ENCODE results near the gene GINS1. TPM values are rescaled to one million over a fixed set of nuclear protein-coding genes. Genes with fewer than 3 reads are reported as not detected.

Gene GINS1
- total RNA-seq, 1 experiment from 2014 or later = 30.4 TPM

DNA sequence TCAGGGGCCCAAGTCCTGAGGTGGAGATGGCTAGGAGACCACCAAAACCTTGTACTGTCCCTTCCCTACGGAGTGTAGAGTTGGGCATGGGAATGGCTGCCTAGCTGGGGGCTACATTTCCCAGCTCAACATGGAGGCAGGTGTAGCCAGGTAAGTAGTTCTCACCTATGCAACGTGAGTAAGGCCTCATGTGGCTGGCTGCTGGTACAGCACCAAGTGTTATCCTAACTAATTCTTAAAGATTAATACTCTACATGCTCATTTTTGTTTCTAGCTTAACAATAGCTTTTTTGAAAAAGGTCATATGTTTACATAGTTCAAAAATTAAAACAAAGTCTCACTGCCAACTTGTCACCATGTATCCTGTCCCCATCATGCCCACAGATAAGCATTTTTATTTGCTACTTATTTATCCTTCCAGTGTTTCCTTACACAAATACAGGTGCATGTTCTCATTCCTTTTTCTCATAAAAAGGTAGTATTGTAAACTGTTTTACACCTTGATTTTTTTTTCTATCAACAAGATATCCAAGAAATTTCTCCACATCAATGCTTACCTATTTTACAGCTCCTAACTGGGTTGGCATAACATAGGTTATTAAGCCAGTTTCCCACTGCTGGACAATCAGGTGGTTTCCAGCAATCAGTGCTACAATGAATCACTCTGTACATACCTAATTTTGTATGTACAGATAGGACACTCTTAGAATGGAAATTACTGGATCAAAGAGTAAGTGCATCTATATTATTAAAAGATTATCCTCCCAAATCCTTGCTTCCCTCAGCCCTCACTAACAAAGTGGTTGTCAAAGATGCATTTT lies 42.4 kb upstream of the GINS1 start (continued):
- TF ChIP-seq, protein P1, sequence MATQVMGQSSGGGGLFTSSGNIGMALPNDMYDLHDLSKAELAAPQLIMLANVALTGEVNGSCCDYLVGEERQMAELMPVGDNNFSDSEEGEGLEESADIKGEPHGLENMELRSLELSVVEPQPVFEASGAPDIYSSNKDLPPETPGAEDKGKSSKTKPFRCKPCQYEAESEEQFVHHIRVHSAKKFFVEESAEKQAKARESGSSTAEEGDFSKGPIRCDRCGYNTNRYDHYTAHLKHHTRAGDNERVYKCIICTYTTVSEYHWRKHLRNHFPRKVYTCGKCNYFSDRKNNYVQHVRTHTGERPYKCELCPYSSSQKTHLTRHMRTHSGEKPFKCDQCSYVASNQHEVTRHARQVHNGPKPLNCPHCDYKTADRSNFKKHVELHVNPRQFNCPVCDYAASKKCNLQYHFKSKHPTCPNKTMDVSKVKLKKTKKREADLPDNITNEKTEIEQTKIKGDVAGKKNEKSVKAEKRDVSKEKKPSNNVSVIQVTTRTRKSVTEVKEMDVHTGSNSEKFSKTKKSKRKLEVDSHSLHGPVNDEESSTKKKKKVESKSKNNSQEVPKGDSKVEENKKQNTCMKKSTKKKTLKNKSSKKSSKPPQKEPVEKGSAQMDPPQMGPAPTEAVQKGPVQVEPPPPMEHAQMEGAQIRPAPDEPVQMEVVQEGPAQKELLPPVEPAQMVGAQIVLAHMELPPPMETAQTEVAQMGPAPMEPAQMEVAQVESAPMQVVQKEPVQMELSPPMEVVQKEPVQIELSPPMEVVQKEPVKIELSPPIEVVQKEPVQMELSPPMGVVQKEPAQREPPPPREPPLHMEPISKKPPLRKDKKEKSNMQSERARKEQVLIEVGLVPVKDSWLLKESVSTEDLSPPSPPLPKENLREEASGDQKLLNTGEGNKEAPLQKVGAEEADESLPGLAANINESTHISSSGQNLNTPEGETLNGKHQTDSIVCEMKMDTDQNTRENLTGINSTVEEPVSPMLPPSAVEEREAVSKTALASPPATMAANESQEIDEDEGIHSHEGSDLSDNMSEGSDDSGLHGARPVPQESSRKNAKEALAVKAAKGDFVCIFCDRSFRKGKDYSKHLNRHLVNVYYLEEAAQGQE (IDR thresholded peaks at IDR 0.05; ENCODE audit: low read depth) = no peak
- TF ChIP-seq RAD21 (IDR thresholded peaks at IDR 0.05; ENCODE audit: low read depth) (no peak), YY1 (IDR thresholded peaks at IDR 0.05; ENCODE audit: extremely low read depth, insufficient replicate concordance, low read depth, low read length) (no peak)

DNA sequence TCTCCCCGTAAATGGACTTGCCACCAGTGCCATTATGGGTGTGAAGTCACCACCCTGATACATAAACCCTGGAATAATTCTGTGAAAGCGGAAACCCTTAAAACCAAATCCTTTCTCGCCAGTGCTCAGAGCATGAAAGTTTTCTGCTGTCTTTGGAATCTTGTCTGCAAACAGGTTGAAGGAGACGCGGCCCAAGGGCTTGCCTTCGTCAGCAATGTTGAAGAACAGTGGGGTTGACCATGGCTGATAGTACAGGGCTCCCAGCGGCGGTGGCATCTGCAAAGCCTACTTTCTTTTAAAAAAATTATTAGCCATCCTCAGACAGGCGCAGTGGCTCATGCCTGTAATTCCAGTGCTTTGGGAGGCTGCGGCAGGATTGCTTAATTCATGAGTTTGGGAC lies 38.9 kb upstream of the GINS1 start:
- ATAC-seq (no peak), DNase-seq (ENCODE audit: low read depth, low spot score) (no peak)
- CTCF ChIA-PET = no interaction called here
- H3K79me2 ChIP-seq (ENCODE audit: insufficient read depth, low read length) = no peaks in the 10 kb centered on the region; the same call in 1 of the 2 replicates
- no peak overlapping the region for H3K4me3 ChIP-seq (replicated peaks in 1 of 2; ENCODE audit: low read depth in 1 of 2, low read length in 2 of 2)
- TF ChIP-seq EZH2 (IDR thresholded peaks at IDR 0.05) = no peak
- no peak for TF ChIP-seq ZBTB33 (IDR thresholded peaks at IDR 0.05; ENCODE audit: extremely low read depth, insufficient replicate concordance, low read length)
- TF ChIP-seq CBX3 (IDR thresholded peaks at IDR 0.05; ENCODE audit: low read depth) = no peak
- TF ChIP-seq SP1 (IDR thresholded peaks at IDR 0.05; ENCODE audit: low read depth) = no peak
- TF ChIP-seq CTCF (IDR thresholded peaks at IDR 0.05 in 2 of 3, conservative IDR thresholded peaks at IDR 0.05 in 1 of 3; ENCODE audit: borderline replicate concordance in 1 of 3, insufficient read depth in 1 of 3, low read depth in 2 of 3, low read length in 2 of 3) = no peak
- TF ChIP-seq YY1 (IDR thresholded peaks at IDR 0.05; ENCODE audit: extremely low read depth, insufficient replicate concordance, low read depth, low read length) = no peak
- TF ChIP-seq SRF (IDR thresholded peaks at IDR 0.05; ENCODE audit: low read depth) = no peak
- no peak for TF ChIP-seq ELF1 (IDR thresholded peaks at IDR 0.05; ENCODE audit: borderline replicate concordance, low read depth)
- TF ChIP-seq ZNF274 (IDR thresholded peaks at IDR 0.05; ENCODE audit: low read depth, low read length) = no peak
- H3K9me3 ChIP-seq (ENCODE audit: control insufficient read depth in 1 of 2, insufficient read depth in 1 of 2, low read depth in 1 of 2, low read length in 2 of 2) = peaks cover 0 to 6% of the 10 kb centered on the region in 2 experiments; a peak in 1 of 4 replicates
- H3K4me1 ChIP-seq (ENCODE audit: control insufficient read depth in 1 of 2, insufficient read depth in 2 of 2, low read length in 2 of 2) = peaks cover 0 to 6% of the 10 kb centered on the region in 2 experiments; a peak in 1 of 4 replicates
- no peak overlapping the region for H3K4me2 ChIP-seq (ENCODE audit: low read length)
- no peaks in the 10 kb centered on the region for H4K20me1 ChIP-seq (ENCODE audit: insufficient read depth)
- RAD21 ChIA-PET (ENCODE audit: low non-redundant PET in 1 of 2, low total read pairs in 2 of 2, uncharacterized antibody in 2 of 2, unreplicated experiment in 2 of 2) = no interaction called here
- no peaks in the 10 kb centered on the region for H3K27me3 ChIP-seq (ENCODE audit: insufficient read depth, low read length)
- POLR2A ChIA-PET = no interaction called here
- H3K27ac ChIP-seq (ENCODE audit: low read depth, low read length) = no peak overlapping the region
- intact Hi-C loops (cut with micrococcal nuclease) = no loop called here
- H3K9me2 ChIP-seq (ENCODE audit: insufficient read depth) = no peaks in the 10 kb centered on the region
- H3K9ac ChIP-seq (ENCODE audit: low read length) = no peak overlapping the region
- H3K36me3 ChIP-seq (ENCODE audit: control insufficient read depth in 1 of 2, insufficient read depth in 2 of 2, low read length in 2 of 2) = no peaks in the 10 kb centered on the region
- H2AFZ ChIP-seq (ENCODE audit: low read depth, low read length, poor library complexity, severe bottlenecking) = no peak overlapping the region
- no TSS peak for BruUV-seq (replicated peaks)

Measured in HCT116 (cell line).